Hepatocyte (in vitro differentiated cells): ENCODE data around the gene SBF1. TPM values are rescaled to one million over a fixed set of nuclear protein-coding genes. Genes with fewer than 3 reads are reported as not detected.

Experiments used
- DNase-seq: peaks from one replicate; pipeline ENCODE4 v3.0.0-alpha.2; 2016; ENCODE audit warnings: low spot score
- H2AFZ ChIP-seq: fragments of 200-600 bp; sonication (generic); 2 replicates; pipeline ENCODE4 v1.6.0; 2016; ENCODE audit warnings: antibody characterized with exemption, mild to moderate bottlenecking
- H3K27ac ChIP-seq: fragments of 200-600 bp; sonication (generic); 2 replicates; pipeline ENCODE4 v1.5.1; 2016; ENCODE audit warnings: mild to moderate bottlenecking
- H3K27me3 ChIP-seq: fragments of 200-600 bp; sonication (generic); 2 replicates; pipeline ENCODE4 v1.6.1; 2016
- H3K36me3 ChIP-seq: fragments of 200-600 bp; sonication (generic); replicated peaks from 2 replicates; pipeline ENCODE4 v1.5.1; 2016; ENCODE audit warnings: low read depth; ENCODE audit not compliant: insufficient read depth
- H3K4me1 ChIP-seq: fragments of 200-600 bp; sonication (generic); 2 replicates; pipeline ENCODE4 v1.5.1; 2016; ENCODE audit warnings: mild to moderate bottlenecking, moderate library complexity; ENCODE audit not compliant: insufficient read depth
- H3K4me2 ChIP-seq: fragments of 200-600 bp; sonication (generic); 2 replicates; pipeline ENCODE4 v1.6.0; 2016
- H3K4me3 ChIP-seq: fragments of 200-600 bp; sonication (generic); 2 replicates; pipeline ENCODE4 v1.5.1; 2016; ENCODE audit warnings: mild to moderate bottlenecking
- H3K79me2 ChIP-seq: fragments of 200-600 bp; sonication (generic); 2 replicates; pipeline ENCODE4 v1.6.0; 2017; ENCODE audit warnings: mild to moderate bottlenecking
- H3K9me2 ChIP-seq: fragments of 200-600 bp; sonication (generic); replicated peaks from 2 replicates; pipeline ENCODE4 v1.6.0; 2017; ENCODE audit warnings: mild to moderate bottlenecking; ENCODE audit not compliant: insufficient read depth
- H3K9me3 ChIP-seq: fragments of 200-600 bp; sonication (generic); 2 replicates; pipeline ENCODE4 v1.5.1; 2016; ENCODE audit warnings: low read depth, mild to moderate bottlenecking
- H4K20me1 ChIP-seq: fragments of 200-600 bp; sonication (generic); 2 replicates; pipeline ENCODE4 v1.6.0; 2016; ENCODE audit warnings: mild to moderate bottlenecking; ENCODE audit not compliant: insufficient read depth, poor library complexity, severe bottlenecking
- CTCF ChIP-seq: fragments of 200-600 bp; sonication (generic); IDR thresholded peaks from 2 replicates; pipeline ENCODE4 v1.5.1; 2016; ENCODE audit warnings: antibody characterized with exemption, mild to moderate bottlenecking; ENCODE audit not compliant: poor library complexity
- EZH2 ChIP-seq: fragments of 200-600 bp; sonication (generic); IDR thresholded peaks from 2 replicates; pipeline ENCODE4 v1.6.1; 2016; ENCODE audit warnings: antibody characterized with exemption, mild to moderate bottlenecking, borderline replicate concordance
- EZH2phosphoT487 ChIP-seq: fragments of 200-600 bp; sonication (generic); IDR thresholded peaks from one replicate; pipeline ENCODE4 v1.6.1; 2018; ENCODE audit warnings: antibody characterized with exemption, mild to moderate bottlenecking, low read depth, moderate library complexity; ENCODE audit not compliant: unreplicated experiment, severe bottlenecking
- WGBS: methylation state at CpG from one replicate; pipeline ENCODE4 v1.1.6; 2016; ENCODE audit warnings: low lambda C conversion rate; ENCODE audit errors: missing lambda C conversion rate; 5-methylcytosine and 5-hydroxymethylcytosine counted together
- polyA plus RNA-seq: library from polyadenylated mRNA; unstranded; fragments of >200 nt; fragmentation: Nextera tagmentation; extraction: Ambion mirVana; gene quantifications from 2 replicates; pipeline ENCODE4 v1.2.1, GENCODE V29; 2016
- total RNA-seq: library from RNA; depleted of rRNA; stranded (reverse); fragments of >200 nt; gene quantifications from 2 replicates; pipeline ENCODE4 v1.2.3, GENCODE V29; 2014

The SBF1 gene
- total and polyA plus RNA-seq, 2 experiments from 2014 or later: 34.5 to 49.5 TPM

DNA sequence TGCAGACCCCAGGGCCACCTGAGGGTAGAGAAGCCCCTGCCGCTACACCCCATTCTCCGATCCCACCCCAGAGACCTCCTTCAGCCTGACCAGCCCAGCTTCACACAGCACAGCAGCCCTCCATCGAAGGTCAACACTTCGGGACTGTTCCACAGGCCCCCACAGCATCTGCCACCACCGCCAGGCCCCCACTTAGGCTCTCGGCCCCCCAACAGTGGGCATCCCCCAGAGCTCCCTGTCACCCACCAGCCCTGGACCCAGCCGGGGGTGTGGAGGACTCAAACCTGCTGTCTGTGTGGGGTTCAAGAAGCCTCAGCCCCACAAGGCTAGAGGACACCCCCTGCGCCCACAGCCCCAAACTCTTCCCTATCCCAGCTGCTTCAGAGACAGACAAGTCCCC, 6.2 kb downstream of the SBF1 start:
- peaks cover 39% of the 10 kb centered on the region for H3K4me1 ChIP-seq
- H3K27me3 ChIP-seq: no peaks in the 10 kb centered on the region
- H3K79me2 ChIP-seq: peaks cover 53% of the 10 kb centered on the region
- H3K9me3 ChIP-seq: no peaks in the 10 kb centered on the region
- 98% methylated on average over 7 of the region's 8 CpGs for WGBS
- H3K27ac ChIP-seq: no peak overlapping the region
- H2AFZ ChIP-seq: no peak overlapping the region
- H3K9me2 ChIP-seq: no peaks in the 10 kb centered on the region
- H3K4me2 ChIP-seq: no peak overlapping the region
- no peak overlapping the region for H3K4me3 ChIP-seq
- no peak for DNase-seq
- peaks cover 56% of the 10 kb centered on the region for H4K20me1 ChIP-seq
- TF ChIP-seq EZH2 (no peak), EZH2phosphoT487 (no peak), CTCF (no peak)
- no peaks in the 10 kb centered on the region for H3K36me3 ChIP-seq

- no peak for DNase-seq
- peaks cover 46% of the 10 kb centered on the region for H3K79me2 ChIP-seq
- no peaks in the 10 kb centered on the region for H3K9me3 ChIP-seq
- no peak overlapping the region for H3K4me3 ChIP-seq
- H3K9me2 ChIP-seq: no peaks in the 10 kb centered on the region
- peaks cover 33% of the 10 kb centered on the region for H3K4me1 ChIP-seq
- H3K4me2 ChIP-seq: no peak overlapping the region
- H3K27ac ChIP-seq: no peak overlapping the region
- 93% methylated on average over 16 of the region's 22 CpGs for WGBS
- H4K20me1 ChIP-seq: peaks cover 49% of the 10 kb centered on the region
- no peaks in the 10 kb centered on the region for H3K27me3 ChIP-seq
- TF ChIP-seq EZH2: no peak
- H3K36me3 ChIP-seq: no peaks in the 10 kb centered on the region
- H2AFZ ChIP-seq: no peak overlapping the region
Observed at GRCh38 chr22:50467773-50468440, 6.9 kb downstream of the SBF1 start.

GRCh38 chr22:50467341-50467740, 7.5 kb downstream of the SBF1 start:
- H3K9me3 ChIP-seq: no peaks in the 10 kb centered on the region
- H3K4me1 ChIP-seq: peaks cover 29% of the 10 kb centered on the region
- H3K4me2 ChIP-seq: no peak overlapping the region
- no peaks in the 10 kb centered on the region for H3K9me2 ChIP-seq
- no peak overlapping the region for H3K27ac ChIP-seq
- no peaks in the 10 kb centered on the region for H3K27me3 ChIP-seq
- H3K4me3 ChIP-seq: no peak overlapping the region
- WGBS: 96% methylated on average over 21 of the region's 24 CpGs
- H4K20me1 ChIP-seq: peaks cover 44% of the 10 kb centered on the region
- peaks cover 40% of the 10 kb centered on the region for H3K79me2 ChIP-seq
- no peak for DNase-seq
- H3K36me3 ChIP-seq: no peaks in the 10 kb centered on the region
- H2AFZ ChIP-seq: no peak overlapping the region
- TF ChIP-seq EZH2 (no peak), EZH2phosphoT487 (no peak), CTCF (no peak)

- Histone ChIP-seq H3K27me3 (no peaks in the 10 kb centered on the region), H3K9me3 (no peaks in the 10 kb centered on the region), H3K4me1 (peaks cover 10% of the 10 kb centered on the region), H2AFZ (no peak overlapping the region), H3K4me2 (no peak overlapping the region), H3K9me2 (no peaks in the 10 kb centered on the region), H3K27ac (no peak overlapping the region), H3K79me2 (peaks cover 20% of the 10 kb centered on the region), H3K36me3 (no peaks in the 10 kb centered on the region), H3K4me3 (no peak overlapping the region), H4K20me1 (peaks cover 23% of the 10 kb centered on the region)
- TF ChIP-seq CTCF (no peak), EZH2 (no peak), EZH2phosphoT487 (no peak)
- DNase-seq: no peak
- 98% methylated on average over 27 of the region's 30 CpGs for WGBS
Observed at GRCh38 chr22:50465066-50465930, 9.5 kb downstream of the SBF1 start.
